ENCODE data around the gene FLOT2. TPM values are rescaled to one million over a fixed set of nuclear protein-coding genes. Genes with fewer than 3 reads are reported as not detected.

The FLOT2 gene
- total RNA-seq, 1 experiment from 2014 or later: 98.1 TPM

DNA sequence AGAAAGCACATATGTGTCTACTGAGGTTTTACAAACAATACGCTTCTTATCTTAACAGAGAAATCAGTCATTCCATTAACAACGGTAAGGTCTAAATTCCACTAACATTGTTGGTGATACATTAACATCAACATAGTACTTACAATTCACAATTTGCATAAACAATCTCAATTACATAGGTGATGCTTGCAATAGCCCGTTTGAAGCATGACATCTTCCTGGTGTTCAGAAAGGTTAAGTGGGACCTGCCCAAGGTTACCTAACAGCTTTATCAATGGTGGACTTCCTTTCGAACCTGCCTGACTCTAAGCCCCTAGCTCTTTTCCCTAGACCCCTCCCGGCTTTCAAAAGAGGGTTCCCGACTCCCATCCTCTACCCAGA is 55.6 kb downstream of the FLOT2 start:
- intact Hi-C loops (cut with micrococcal nuclease): no loop called here

DNA sequence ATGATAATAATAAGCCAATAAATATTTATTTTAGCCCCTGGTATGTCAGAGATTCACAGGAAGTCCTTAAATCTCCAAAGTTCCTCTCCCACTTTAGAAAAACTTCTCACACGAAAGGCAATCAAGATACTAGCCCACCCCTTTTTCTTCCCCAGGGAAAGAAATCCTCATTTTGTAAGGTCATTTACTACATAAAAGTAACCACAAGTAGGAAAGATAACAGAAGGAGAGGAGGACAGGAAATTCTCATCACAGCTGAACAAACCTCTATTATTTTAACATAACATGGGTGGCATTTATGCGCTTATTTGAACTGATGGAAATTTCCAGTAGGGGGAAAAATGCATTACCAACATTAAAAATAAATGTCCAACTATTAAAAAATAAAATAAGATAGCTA is 58.3 kb downstream of the FLOT2 start:
- no TSS peak for BruUV-seq (replicated peaks)
- H3K9me3 ChIP-seq (ENCODE audit: control insufficient read depth in 1 of 2, insufficient read depth in 1 of 2, low read depth in 1 of 2, low read length in 2 of 2): no peaks in the 10 kb centered on the region
- no peaks in the 10 kb centered on the region for H4K20me1 ChIP-seq (ENCODE audit: insufficient read depth)
- H3K79me2 ChIP-seq (ENCODE audit: insufficient read depth, low read length): peaks cover 61% of the 10 kb centered on the region
- RAD21 ChIA-PET (ENCODE audit: low non-redundant PET in 1 of 2, low total read pairs in 2 of 2, uncharacterized antibody in 2 of 2, unreplicated experiment in 2 of 2): no interaction called here
- no peak overlapping the region for H3K4me2 ChIP-seq (ENCODE audit: low read length)
- no peaks in the 10 kb centered on the region; a peak in 1 of 4 replicates for H3K36me3 ChIP-seq (ENCODE audit: control insufficient read depth in 1 of 2, insufficient read depth in 2 of 2, low read length in 2 of 2)
- no peaks in the 10 kb centered on the region for H3K9me2 ChIP-seq (ENCODE audit: insufficient read depth)
- intact Hi-C loops (cut with micrococcal nuclease): no loop called here
- H3K9ac ChIP-seq (ENCODE audit: low read length): no peak overlapping the region
- H3K4me1 ChIP-seq (ENCODE audit: control insufficient read depth in 1 of 2, insufficient read depth in 2 of 2, low read length in 2 of 2): peaks cover 3 to 18% of the 10 kb centered on the region in 2 experiments; a peak in 3 of 4 replicates
- DNase-seq (ENCODE audit: low read depth, low spot score): no peak
- H3K27ac ChIP-seq (ENCODE audit: low read depth, low read length): no peak overlapping the region
- CTCF ChIA-PET: no interaction called here
- POLR2A ChIA-PET: interaction anchor here (1.1 kb wide), 1 partner anchor 9 kb away, joined by 3 read pairs; no protein-coding TSS in a partner anchor
- no peak for ATAC-seq
- no peaks in the 10 kb centered on the region for H3K27me3 ChIP-seq (ENCODE audit: insufficient read depth, low read length)
- H2AFZ ChIP-seq (ENCODE audit: low read depth, low read length, poor library complexity, severe bottlenecking): no peak overlapping the region
- no peak overlapping the region for H3K4me3 ChIP-seq (replicated peaks in 1 of 2; ENCODE audit: low read depth in 1 of 2, low read length in 2 of 2)
- TF ChIP-seq CBX3 (IDR thresholded peaks at IDR 0.05; ENCODE audit: low read depth) (no peak), FOSL1 (IDR thresholded peaks at IDR 0.05; ENCODE audit: low read depth) (no peak), SP1 (IDR thresholded peaks at IDR 0.05; ENCODE audit: low read depth) (no peak), SRF (IDR thresholded peaks at IDR 0.05; ENCODE audit: low read depth) (no peak), EGR1 (IDR thresholded peaks at IDR 0.05; ENCODE audit: low read depth) (no peak), CEBPB (IDR thresholded peaks at IDR 0.05; ENCODE audit: low read depth) (no peak), JUND (IDR thresholded peaks at IDR 0.05) (no peak), EZH2phosphoT487 (IDR thresholded peaks at IDR 0.05; ENCODE audit: borderline replicate concordance) (no peak), EZH2 (IDR thresholded peaks at IDR 0.05) (no peak)
- TF ChIP-seq, protein P1, sequence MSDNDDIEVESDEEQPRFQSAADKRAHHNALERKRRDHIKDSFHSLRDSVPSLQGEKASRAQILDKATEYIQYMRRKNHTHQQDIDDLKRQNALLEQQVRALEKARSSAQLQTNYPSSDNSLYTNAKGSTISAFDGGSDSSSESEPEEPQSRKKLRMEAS (IDR thresholded peaks at IDR 0.05): no peak
- TF ChIP-seq, protein P2, sequence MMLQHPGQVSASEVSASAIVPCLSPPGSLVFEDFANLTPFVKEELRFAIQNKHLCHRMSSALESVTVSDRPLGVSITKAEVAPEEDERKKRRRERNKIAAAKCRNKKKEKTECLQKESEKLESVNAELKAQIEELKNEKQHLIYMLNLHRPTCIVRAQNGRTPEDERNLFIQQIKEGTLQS (IDR thresholded peaks at IDR 0.05): no peak
- TF ChIP-seq, protein P3, sequence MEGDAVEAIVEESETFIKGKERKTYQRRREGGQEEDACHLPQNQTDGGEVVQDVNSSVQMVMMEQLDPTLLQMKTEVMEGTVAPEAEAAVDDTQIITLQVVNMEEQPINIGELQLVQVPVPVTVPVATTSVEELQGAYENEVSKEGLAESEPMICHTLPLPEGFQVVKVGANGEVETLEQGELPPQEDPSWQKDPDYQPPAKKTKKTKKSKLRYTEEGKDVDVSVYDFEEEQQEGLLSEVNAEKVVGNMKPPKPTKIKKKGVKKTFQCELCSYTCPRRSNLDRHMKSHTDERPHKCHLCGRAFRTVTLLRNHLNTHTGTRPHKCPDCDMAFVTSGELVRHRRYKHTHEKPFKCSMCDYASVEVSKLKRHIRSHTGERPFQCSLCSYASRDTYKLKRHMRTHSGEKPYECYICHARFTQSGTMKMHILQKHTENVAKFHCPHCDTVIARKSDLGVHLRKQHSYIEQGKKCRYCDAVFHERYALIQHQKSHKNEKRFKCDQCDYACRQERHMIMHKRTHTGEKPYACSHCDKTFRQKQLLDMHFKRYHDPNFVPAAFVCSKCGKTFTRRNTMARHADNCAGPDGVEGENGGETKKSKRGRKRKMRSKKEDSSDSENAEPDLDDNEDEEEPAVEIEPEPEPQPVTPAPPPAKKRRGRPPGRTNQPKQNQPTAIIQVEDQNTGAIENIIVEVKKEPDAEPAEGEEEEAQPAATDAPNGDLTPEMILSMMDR (IDR thresholded peaks at IDR 0.05 in 2 of 3, conservative IDR thresholded peaks at IDR 0.05 in 1 of 3; ENCODE audit: borderline replicate concordance in 1 of 3, insufficient read depth in 1 of 3, low read depth in 2 of 3, low read length in 2 of 3): no peak
- TF ChIP-seq, protein P4, sequence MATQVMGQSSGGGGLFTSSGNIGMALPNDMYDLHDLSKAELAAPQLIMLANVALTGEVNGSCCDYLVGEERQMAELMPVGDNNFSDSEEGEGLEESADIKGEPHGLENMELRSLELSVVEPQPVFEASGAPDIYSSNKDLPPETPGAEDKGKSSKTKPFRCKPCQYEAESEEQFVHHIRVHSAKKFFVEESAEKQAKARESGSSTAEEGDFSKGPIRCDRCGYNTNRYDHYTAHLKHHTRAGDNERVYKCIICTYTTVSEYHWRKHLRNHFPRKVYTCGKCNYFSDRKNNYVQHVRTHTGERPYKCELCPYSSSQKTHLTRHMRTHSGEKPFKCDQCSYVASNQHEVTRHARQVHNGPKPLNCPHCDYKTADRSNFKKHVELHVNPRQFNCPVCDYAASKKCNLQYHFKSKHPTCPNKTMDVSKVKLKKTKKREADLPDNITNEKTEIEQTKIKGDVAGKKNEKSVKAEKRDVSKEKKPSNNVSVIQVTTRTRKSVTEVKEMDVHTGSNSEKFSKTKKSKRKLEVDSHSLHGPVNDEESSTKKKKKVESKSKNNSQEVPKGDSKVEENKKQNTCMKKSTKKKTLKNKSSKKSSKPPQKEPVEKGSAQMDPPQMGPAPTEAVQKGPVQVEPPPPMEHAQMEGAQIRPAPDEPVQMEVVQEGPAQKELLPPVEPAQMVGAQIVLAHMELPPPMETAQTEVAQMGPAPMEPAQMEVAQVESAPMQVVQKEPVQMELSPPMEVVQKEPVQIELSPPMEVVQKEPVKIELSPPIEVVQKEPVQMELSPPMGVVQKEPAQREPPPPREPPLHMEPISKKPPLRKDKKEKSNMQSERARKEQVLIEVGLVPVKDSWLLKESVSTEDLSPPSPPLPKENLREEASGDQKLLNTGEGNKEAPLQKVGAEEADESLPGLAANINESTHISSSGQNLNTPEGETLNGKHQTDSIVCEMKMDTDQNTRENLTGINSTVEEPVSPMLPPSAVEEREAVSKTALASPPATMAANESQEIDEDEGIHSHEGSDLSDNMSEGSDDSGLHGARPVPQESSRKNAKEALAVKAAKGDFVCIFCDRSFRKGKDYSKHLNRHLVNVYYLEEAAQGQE (IDR thresholded peaks at IDR 0.05; ENCODE audit: low read depth): no peak

More for the DNA sequence above, 55.6 kb downstream of the FLOT2 start:
- H3K27ac ChIP-seq (ENCODE audit: low read depth, low read length): peak overlapping the region; percentile 53
- H3K4me2 ChIP-seq (ENCODE audit: low read length): peak overlapping the region; percentile 83
- CTCF ChIA-PET: interaction anchor here (1.1 to 2.2 kb wide), 2 partner anchors 78 to 275 kb away, joined by 3 to 11 read pairs; no protein-coding TSS in a partner anchor
- H3K9me2 ChIP-seq (ENCODE audit: insufficient read depth): no peaks in the 10 kb centered on the region
- no peaks in the 10 kb centered on the region for H4K20me1 ChIP-seq (ENCODE audit: insufficient read depth)
- ATAC-seq (peak; percentile 13), DNase-seq (ENCODE audit: low read depth, low spot score) (no peak)
- H3K4me1 ChIP-seq (ENCODE audit: control insufficient read depth in 1 of 2, insufficient read depth in 2 of 2, low read length in 2 of 2): peaks cover 3 to 18% of the 10 kb centered on the region in 2 experiments; a peak in 3 of 4 replicates
- POLR2A ChIA-PET: interaction anchor here (1.0 to 1.4 kb wide), 4 partner anchors 9 to 122 kb away, joined by 4 to 6 read pairs (median 4); partner anchors contain the start of gene RPL23A
- peak overlapping the region; percentile 75 for H3K9ac ChIP-seq (ENCODE audit: low read length)
- H3K4me3 ChIP-seq (replicated peaks in 1 of 2; ENCODE audit: low read depth in 1 of 2, low read length in 2 of 2): peak overlapping the region; percentile 84 to 96
- H2AFZ ChIP-seq (ENCODE audit: low read depth, low read length, poor library complexity, severe bottlenecking): no peak overlapping the region
- peaks cover 46% of the 10 kb centered on the region for H3K79me2 ChIP-seq (ENCODE audit: insufficient read depth, low read length)
- H3K27me3 ChIP-seq (ENCODE audit: insufficient read depth, low read length): no peaks in the 10 kb centered on the region
- RAD21 ChIA-PET (ENCODE audit: low non-redundant PET in 1 of 2, low total read pairs in 2 of 2, uncharacterized antibody in 2 of 2, unreplicated experiment in 2 of 2): no interaction called here
- H3K36me3 ChIP-seq (ENCODE audit: control insufficient read depth in 1 of 2, insufficient read depth in 2 of 2, low read length in 2 of 2): no peaks in the 10 kb centered on the region
- TF ChIP-seq POLR2A (IDR thresholded peaks at IDR 0.05; ENCODE audit: borderline replicate concordance, extremely low read depth, insufficient read depth, insufficient read length) (no peak), SIN3A (IDR thresholded peaks at IDR 0.05; ENCODE audit: low read depth) (no peak)
- BruUV-seq (replicated peaks): TSS peak; percentile 81
- no peaks in the 10 kb centered on the region for H3K9me3 ChIP-seq (ENCODE audit: control insufficient read depth in 1 of 2, insufficient read depth in 1 of 2, low read depth in 1 of 2, low read length in 2 of 2)

Measured in HCT116 (cell line).